Measurements from ENCODE around the gene PSAP.

DNA sequence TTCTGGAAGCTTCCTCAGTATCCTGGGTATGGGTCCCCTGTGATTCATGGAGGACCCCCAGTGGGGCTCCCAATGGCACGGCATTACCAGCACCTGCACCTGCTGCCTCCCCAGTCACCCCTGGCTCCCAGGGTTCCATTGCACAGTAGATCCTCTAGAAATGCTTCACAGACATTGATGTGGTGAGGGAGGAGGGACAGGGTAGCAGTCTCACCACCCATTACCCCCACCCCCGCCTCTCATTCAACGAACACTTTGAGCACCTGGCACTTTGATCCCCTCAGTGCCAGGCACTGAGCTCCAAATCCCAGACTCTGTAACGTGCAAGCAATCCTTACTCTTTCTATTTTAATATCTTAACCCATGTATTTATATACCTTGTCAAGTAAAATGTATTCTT, 26.8 kb upstream of the PSAP start:
- TF ChIP-seq CTCF (IDR thresholded peaks at IDR 0.05) (no peak), ZFX (IDR thresholded peaks at IDR 0.05; ENCODE audit: borderline replicate concordance) (no peak)
